ENCODE measurements around the gene KLF11. TPM values are rescaled to one million over a fixed set of nuclear protein-coding genes. Genes with fewer than 3 reads are reported as not detected.

KLF11 gene
- total and polyA plus RNA-seq, 8 donors: 4.1 to 21.6 (median 12.0) TPM

DNA sequence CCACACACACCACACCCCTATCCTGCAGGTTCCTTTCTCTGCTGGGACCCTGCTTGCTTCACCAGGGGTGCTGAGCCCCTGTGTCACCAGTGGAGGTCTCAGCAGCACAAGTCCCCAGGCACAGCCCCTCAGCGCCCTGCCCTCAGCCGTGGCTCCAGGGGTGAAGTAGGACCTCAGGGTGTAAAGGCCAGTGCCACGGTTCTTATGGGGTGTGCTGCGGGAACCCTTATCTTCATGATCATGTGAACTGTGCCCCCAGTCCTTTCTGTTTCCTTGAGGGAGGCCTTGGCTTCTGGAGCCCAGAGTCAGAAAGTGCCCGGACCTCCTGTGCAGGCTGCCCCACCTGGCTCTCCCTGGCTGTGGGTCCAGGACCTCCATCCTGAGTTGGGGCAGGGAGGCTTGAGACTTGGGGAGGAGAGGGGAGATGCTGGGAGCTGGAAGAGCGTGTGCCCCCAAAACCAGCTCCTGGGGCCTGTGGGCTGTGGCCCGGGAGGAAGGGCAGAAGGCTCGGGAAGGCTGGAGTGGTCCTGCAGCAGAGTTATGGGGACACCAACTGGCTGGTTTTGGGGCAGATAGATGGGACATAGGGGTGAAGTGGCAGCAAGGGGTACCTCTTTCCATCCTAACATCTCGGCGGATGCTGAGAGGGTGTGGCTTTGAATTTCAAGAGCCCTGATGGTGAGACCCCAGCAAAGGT, 20.2 kb upstream of the KLF11 start:
- TF ChIP-seq EP300 (IDR thresholded peaks at IDR 0.05) (no peak), CTCF (IDR thresholded peaks at IDR 0.05) (no peak), POLR2A (IDR thresholded peaks at IDR 0.05) (no peak), POLR2AphosphoS5 (IDR thresholded peaks at IDR 0.05) (no peak)
- Histone ChIP-seq H3K9me3 (no peaks in the 10 kb centered on the region), H3K4me3 (no peak overlapping the region), H3K27ac (no peak overlapping the region), H3K36me3 (no peaks in the 10 kb centered on the region), H3K4me1 (no peaks in the 10 kb centered on the region), H3K27me3 (no peaks in the 10 kb centered on the region)
- no peak for DNase-seq
- 76 to 83% (median 81%) methylated on average over 5 to 10 of the region's 10 CpGs for whole genome bisulfite sequencing, 5 donors
- intact Hi-C loops (cut with DNase I; ENCODE audit: low total_unique reads): no loop called here

- Histone ChIP-seq H3K9me3 (no peaks in the 10 kb centered on the region), H3K27me3 (no peaks in the 10 kb centered on the region), H3K27ac (no peak overlapping the region), H3K4me1 (peaks cover 0 to 21% (median 14%) of the 10 kb centered on the region in 4 donors), H3K36me3 (no peaks in the 10 kb centered on the region), H3K4me3 (no peak overlapping the region)
- DNase-seq: no peak
- intact Hi-C loops (cut with DNase I; ENCODE audit: low total_unique reads): no loop called here
- WGBS, 5 donors: 79 to 88% (median 83%) methylated on average over 4 to 8 of the region's 8 CpGs
- TF ChIP-seq EP300 (IDR thresholded peaks at IDR 0.05) (no peak), CTCF (IDR thresholded peaks at IDR 0.05) (no peak)
Observed at GRCh38 chr2:10026940-10027569, 16.3 kb upstream of the KLF11 start.

DNA sequence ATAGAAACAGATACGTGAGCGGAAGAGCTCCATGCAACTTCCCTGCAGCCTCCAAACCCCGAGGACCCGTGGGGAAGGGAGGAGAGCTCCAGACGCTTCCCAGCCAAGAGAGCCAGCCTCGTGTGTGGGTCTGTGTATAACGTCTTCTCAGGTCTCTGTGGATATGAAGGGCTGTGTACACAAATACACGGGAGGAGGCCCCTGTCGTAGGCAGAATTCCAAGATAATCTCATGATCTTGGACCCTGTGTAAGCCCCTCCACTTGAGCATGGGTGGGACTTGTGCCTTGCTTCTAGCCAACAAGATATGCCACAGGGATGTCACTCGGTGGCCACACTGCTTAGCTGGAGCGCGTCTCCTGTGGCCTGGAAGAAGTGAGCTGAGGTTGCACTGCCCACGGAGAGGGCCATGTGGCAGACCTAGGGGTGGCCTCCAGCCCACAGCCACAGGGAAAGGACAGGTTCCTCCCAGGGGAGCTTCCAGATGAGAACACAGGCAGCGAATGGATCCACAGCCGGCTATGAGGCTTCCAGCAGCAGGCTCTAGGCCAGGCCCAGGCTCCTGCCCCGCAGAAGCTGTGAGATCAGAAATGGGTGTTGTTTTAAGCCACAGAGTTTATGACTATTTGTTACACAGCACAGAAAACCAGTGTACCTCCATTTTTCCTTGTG, 15.6 kb upstream of the KLF11 start:
- Histone ChIP-seq H3K4me3 (no peak overlapping the region), H3K27ac (peak overlapping the region in 1 of 5 donors; percentile 61), H3K36me3 (no peaks in the 10 kb centered on the region), H3K27me3 (no peaks in the 10 kb centered on the region), H3K4me1 (peaks cover 0 to 21% (median 14%) of the 10 kb centered on the region in 4 donors), H3K9me3 (no peaks in the 10 kb centered on the region)
- no peak for DNase-seq
- 89 to 93% (median 91%) methylated on average over 16 of the region's 16 CpGs for WGBS, 5 donors
- intact Hi-C loops (cut with DNase I; ENCODE audit: low total_unique reads): no loop called here
- TF ChIP-seq CTCF (IDR thresholded peaks at IDR 0.05) (no peak), EP300 (IDR thresholded peaks at IDR 0.05) (no peak), POLR2A (IDR thresholded peaks at IDR 0.05) (no peak), POLR2AphosphoS5 (IDR thresholded peaks at IDR 0.05) (no peak)

DNA sequence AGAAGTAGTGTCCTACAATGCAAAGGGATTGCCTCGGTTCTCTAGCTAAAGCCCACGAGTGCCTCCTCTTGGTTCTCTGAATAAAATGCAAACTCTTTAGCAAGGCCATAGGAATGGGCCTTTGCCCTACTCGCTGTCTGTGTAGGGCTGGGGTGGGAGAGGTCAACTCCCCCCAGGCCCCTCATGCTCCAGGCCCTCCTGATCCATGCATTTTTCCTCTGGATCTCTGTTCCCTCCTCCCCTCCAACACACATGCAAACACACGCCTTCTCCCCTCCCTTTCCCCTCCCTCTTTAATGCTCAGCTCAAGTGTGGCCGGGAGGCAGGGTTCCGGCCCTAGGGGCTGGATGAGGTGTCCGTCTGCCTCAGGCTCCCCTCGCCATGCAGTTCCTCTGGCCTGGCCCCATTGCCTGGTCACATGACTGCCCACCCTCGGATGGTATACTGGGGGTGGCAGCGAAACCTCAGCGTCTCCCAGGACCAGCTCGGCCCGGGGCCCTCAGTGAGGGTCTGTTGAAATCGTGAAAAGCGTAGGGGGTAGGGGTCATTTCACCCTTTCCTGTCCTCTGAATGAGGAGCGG, 14.9 kb upstream of the KLF11 start:
- WGBS, 5 donors: 85 to 92% (median 88%) methylated on average over 16 of the region's 16 CpGs
- no peak overlapping the region for H3K4me3 ChIP-seq
- no peak for DNase-seq
- no peaks in the 10 kb centered on the region for H3K36me3 ChIP-seq
- no peaks in the 10 kb centered on the region for H3K9me3 ChIP-seq
- TF ChIP-seq CTCF (IDR thresholded peaks at IDR 0.05): no peak
- no peak for TF ChIP-seq EP300 (IDR thresholded peaks at IDR 0.05)
- TF ChIP-seq POLR2AphosphoS5 (IDR thresholded peaks at IDR 0.05): no peak
- no peak for TF ChIP-seq POLR2A (IDR thresholded peaks at IDR 0.05)
- H3K27me3 ChIP-seq: no peaks in the 10 kb centered on the region
- intact Hi-C loops (cut with DNase I; ENCODE audit: low total_unique reads): no loop called here
- peaks cover 0 to 21% (median 14%) of the 10 kb centered on the region in 4 donors for H3K4me1 ChIP-seq
- peak overlapping the region in 3 of 5 donors; percentile 55 to 61 (median 61) for H3K27ac ChIP-seq

All from stomach (tissue), 9 donors.